K562 (cell line): ENCODE results near the gene CRB2. TPM values are rescaled to one million over a fixed set of nuclear protein-coding genes. Genes with fewer than 3 reads are reported as not detected.
A peak's percentile ranks its signal among the peaks of the same experiment; 100 is the strongest.

Experiments
- ATAC-seq: fragments of 200-7000 bp; cut with Tn5 transposase; 3 replicates; pipeline ENCODE4 v1.9.1; 2020; ENCODE audit warnings: moderate library complexity
- BruUV-seq: library from RNA; stranded (reverse); fragments of 400-500 nt; replicated peaks from 2 replicates; lab custom pipeline; 2021; lab: Mats Ljungman, UMichigan
- CTCF ChIA-PET: fragments of 300-600 bp; formaldehyde crosslinking; extraction: SDS; loops from one replicate; lab custom pipeline; 2021; ENCODE audit warnings: low intra/inter-chr PET ratio; lab: Yijun Ruan, JAX
- POLR2A ChIA-PET: fragments of 300-600, 350-650 bp; sonication (Branson Sonifier 250); formaldehyde crosslinking; extraction: SDS; loops from one replicate; lab custom pipeline; 2021; ENCODE audit warnings: antibody characterized with exemption, inconsistent platforms; lab: Yijun Ruan, JAX
- DNase-seq, 4 experiments: peaks; one replicate each; pipeline versions ENCODE4 v3.0.0 to v3.0.0-alpha.2; 2011 to 2018; ENCODE audit warnings: low spot score in 3 of 4, mixed read lengths in 3 of 4; ENCODE audit errors: extremely low read depth in 1 of 4
- FAIRE-seq: peaks from 2 replicates; lab custom pipeline; 2011; peaks lifted over from hg19 to GRCh38; lab: Jason Lieb, UNC
- H2AFZ ChIP-seq: 2 replicates; pipeline ENCODE4 v1.6.0; 2011; ENCODE audit warnings: low read depth, low read length, control low read depth, inconsistent platforms
- H3K27ac ChIP-seq: fragments of 200-600 bp; 3 replicates; pipeline ENCODE4 v1.8.0; 2011; ENCODE audit warnings: low read depth, mild to moderate bottlenecking, control low read depth, inconsistent platforms, low read length, moderate library complexity, mixed read lengths; ENCODE audit errors: extremely low read depth
- H3K27me3 ChIP-seq, 2 experiments: fragments of 300-600 bp in 1 of 2; 2 replicates in 1 of 2; 3 replicates in 1 of 2; pipeline versions ENCODE4 v1.6.0 to v1.8.0; 2011; ENCODE audit warnings: inconsistent platforms in 2 of 2, low read length in 2 of 2, mild to moderate bottlenecking in 1 of 2, mixed read lengths in 1 of 2, moderate library complexity in 1 of 2; ENCODE audit not compliant: control insufficient read depth in 2 of 2, insufficient read depth in 2 of 2
- H3K36me3 ChIP-seq: fragments of 300-600 bp; 3 replicates; pipeline ENCODE4 v1.8.0; 2011; ENCODE audit warnings: mild to moderate bottlenecking, low read length, inconsistent platforms; ENCODE audit not compliant: control insufficient read depth, insufficient read depth
- H3K4me1 ChIP-seq, 2 experiments: fragments of 200-600 bp in 1 of 2; replicated peaks in 1 of 2; 2 replicates in 1 of 2; 3 replicates in 1 of 2; pipeline versions ENCODE4 v1.5.1 to v1.8.0; 2011; ENCODE audit warnings: inconsistent platforms in 2 of 2, low read length in 2 of 2, mild to moderate bottlenecking in 1 of 2, mixed read lengths in 1 of 2, moderate library complexity in 1 of 2; ENCODE audit not compliant: control insufficient read depth in 2 of 2, insufficient read depth in 2 of 2
- H3K4me2 ChIP-seq: 2 replicates; pipeline ENCODE4 v1.6.1; 2011; ENCODE audit warnings: low read length, control low read depth, inconsistent platforms, mixed read lengths; ENCODE audit not compliant: insufficient read depth
- H3K4me3 ChIP-seq: fragments of 200-600 bp; sonication (generic), shearing (Covaris generic); 2 replicates; pipeline ENCODE4 v1.5.1; 2016; ENCODE audit warnings: control low read depth, inconsistent platforms
- H3K79me2 ChIP-seq: fragments of 200-600 bp; 3 replicates; pipeline ENCODE4 v1.8.0; 2011; ENCODE audit warnings: low read length, inconsistent platforms; ENCODE audit not compliant: control insufficient read depth, insufficient read depth
- H3K9ac ChIP-seq, 2 experiments: 2 replicates each; pipeline versions ENCODE4 v1.6.0 to v1.6.1; 2011; ENCODE audit warnings: low read depth in 2 of 2, low read length in 2 of 2, control low read depth in 1 of 2, inconsistent platforms in 1 of 2, mild to moderate bottlenecking in 1 of 2, mixed read lengths in 1 of 2; ENCODE audit not compliant: insufficient read depth in 1 of 2
- H3K9me1 ChIP-seq: one replicate; pipeline ENCODE4 v1.6.0; 2011; ENCODE audit warnings: inconsistent platforms, mild to moderate bottlenecking, low read length, moderate library complexity; ENCODE audit not compliant: control insufficient read depth, insufficient read depth
- H3K9me3 ChIP-seq: replicated peaks from 2 replicates; pipeline ENCODE4 v1.5.1; 2011; ENCODE audit warnings: low read depth, low read length, inconsistent platforms; ENCODE audit not compliant: control insufficient read depth, insufficient read depth
- H4K20me1 ChIP-seq: replicated peaks from 2 replicates; pipeline ENCODE4 v1.6.1; 2011; ENCODE audit warnings: low read length, inconsistent platforms, mixed read lengths; ENCODE audit not compliant: control insufficient read depth, insufficient read depth
- CREBBP ChIP-seq: IDR thresholded peaks from one replicate; pipeline ENCODE4 v1.6.1; 2012; ENCODE audit warnings: low read depth, mild to moderate bottlenecking, control low read depth, inconsistent platforms, low read length
- CTBP1 ChIP-seq: fragments of 450-650 bp; IDR thresholded peaks from 2 replicates; pipeline ENCODE4 v1.6.1; 2016; ENCODE audit warnings: borderline replicate concordance
- E2F6 ChIP-seq, 2 experiments: IDR thresholded peaks; 2 replicates each; pipeline ENCODE4 v1.6.1; 2011; ENCODE audit warnings: borderline replicate concordance in 1 of 2, control low read depth in 1 of 2, low read depth in 1 of 2, low read length in 1 of 2, mild to moderate bottlenecking in 1 of 2, mixed read lengths in 1 of 2, moderate library complexity in 1 of 2; ENCODE audit not compliant: insufficient read depth in 1 of 2, insufficient read length in 1 of 2, poor library complexity in 1 of 2, severe bottlenecking in 1 of 2; ENCODE audit errors: extremely low read depth in 1 of 2
- FOXA1 ChIP-seq: fragments of 450-650 bp; IDR thresholded peaks from 2 replicates; pipeline ENCODE4 v1.6.1; 2016; ENCODE audit warnings: mild to moderate bottlenecking, borderline replicate concordance
- NCOA4 ChIP-seq: fragments of 450-650 bp; IDR thresholded peaks from 2 replicates; pipeline ENCODE4 v1.6.1; 2018; ENCODE audit warnings: mild to moderate bottlenecking; ENCODE audit not compliant: partially characterized antibody
- TCF7L2 ChIP-seq: fragments of 150-350 bp; IDR thresholded peaks from 2 replicates; pipeline ENCODE4 v1.6.1; 2016; ENCODE audit warnings: low read depth, mild to moderate bottlenecking, low read length, moderate library complexity
- TEAD1 ChIP-seq, 2 experiments: fragments of 450-650 bp in 1 of 2; sonication (generic) in 1 of 2; formaldehyde crosslinking; IDR thresholded peaks; 2 replicates each; pipeline versions ENCODE4 v1.4.0 to v1.8.0; 2020 to 2022; ENCODE audit warnings: mild to moderate bottlenecking in 2 of 2, missing genetic modification reagents in 1 of 2
- TRIM25 ChIP-seq: fragments of 450-650 bp; IDR thresholded peaks from 2 replicates; pipeline ENCODE4 v1.7.0; 2016; ENCODE audit warnings: borderline replicate concordance
- ZBTB34 ChIP-seq: fragments of 250-450 bp; sonication (Bioruptor Pico); IDR thresholded peaks from 2 replicates; pipeline ENCODE4 v1.8.0; 2021; ENCODE audit warnings: mild to moderate bottlenecking, moderate library complexity
- ZBTB49 ChIP-seq: sonication (generic); formaldehyde crosslinking; IDR thresholded peaks from 2 replicates; pipeline ENCODE4 v1.8.0; 2022; ENCODE audit warnings: missing genetic modification reagents, mild to moderate bottlenecking, borderline replicate concordance
- ZNF165 ChIP-seq: fragments of 250-450 bp; sonication (Bioruptor Pico); IDR thresholded peaks from 2 replicates; pipeline ENCODE4 v1.4.0; 2020; ENCODE audit warnings: borderline replicate concordance
- ZNF274 ChIP-seq: IDR thresholded peaks from 2 replicates; pipeline ENCODE4 v1.6.1; 2011; ENCODE audit warnings: low read depth, mild to moderate bottlenecking, low read length, moderate library complexity, borderline replicate concordance
- ZNF764 ChIP-seq: fragments of 250-450 bp; sonication (Bioruptor Pico); IDR thresholded peaks from 2 replicates; pipeline ENCODE4 v1.4.0; 2020; ENCODE audit warnings: low read depth, mild to moderate bottlenecking, moderate library complexity
- WGBS: fragments of 100-300 bp; shearing (Covaris generic); methylation state at CpG from one replicate; pipeline ENCODE4 v1.1.6; 2016; ENCODE audit warnings: low coverage, mixed read lengths; ENCODE audit not compliant: insufficient coverage; ENCODE audit errors: missing lambda C conversion rate; 5-methylcytosine and 5-hydroxymethylcytosine counted together
- in situ Hi-C: fragments of 300-500 bp; cut with MboI; formaldehyde crosslinking; loops from 4 replicates; pipeline ENCODE4 v1.15.0; 2018; ENCODE audit warnings: inconsistent platforms, mixed read lengths
- intact Hi-C: fragments of 100-400 bp; cut with micrococcal nuclease; formaldehyde crosslinking; loops from 2 replicates; pipeline ENCODE4 v1.14.2; 2022
- polyA plus RNA-seq, 8 experiments: library from polyadenylated mRNA; depleted of rRNA in 4 of 8; stranded (reverse) in 5 of 8; unstranded in 3 of 8; fragments of >200 nt; fragmentation: Nextera tagmentation in 2 of 8; fragmentation: Illumina TruSeq in 1 of 8; extraction: Ambion mirVana in 2 of 8; extraction: Trizol in 1 of 8; gene quantifications; 2 replicates each; pipeline versions ENCODE4 v1.2.1 to v1.2.3, GENCODE V29; 2011 to 2014; ENCODE audit warnings: inconsistent platforms in 1 of 8, missing spikeins in 1 of 8
- total RNA-seq, 7 experiments: library from RNA; depleted of rRNA in 6 of 7; stranded (reverse); fragments of >200 nt in 6 of 7; fragmentation: Illumina TruSeq in 2 of 7; extraction: Trizol in 2 of 7; gene quantifications; 2 replicates each; pipeline versions ENCODE4 v1.2.1 to v1.2.3, GENCODE V29; 2011 to 2021; ENCODE audit warnings: low replicate concordance in 1 of 7

The CRB2 gene
- total and polyA plus RNA-seq, 9 of the 15 experiments (the other 6 are each of a cell fraction or from before 2014, with no cell fraction given): 0.13 to 1.2 (median 0.25) TPM; not detected in 2

- Histone ChIP-seq H2AFZ (peak overlapping the region; percentile 54), H3K36me3 (no peaks in the 10 kb centered on the region), H3K9me1 (no peaks in the 10 kb centered on the region), H3K27me3 (peaks cover 2 to 3% of the 10 kb centered on the region in 2 experiments; a peak in 2 of 5 replicates), H3K79me2 (no peaks in the 10 kb centered on the region), H3K4me1 (peaks cover 23 to 37% of the 10 kb centered on the region in 2 experiments; a peak in 4 of 5 replicates), H3K9ac (0 out of 4 replicates have a peak overlapping the region, but pooled peaks of 1 of the 2 experiments have one; percentile 14), H3K9me3 (no peaks in the 10 kb centered on the region), H3K4me3 (no peak overlapping the region), H4K20me1 (peaks cover 7% of the 10 kb centered on the region; the same call in 1 of the 2 replicates), H3K27ac (no peak overlapping the region; the same call in 2 of the 3 replicates), H3K4me2 (peak overlapping the region; percentile 59)
- in situ Hi-C loops (loop anchor here (10.0 kb wide), 1 partner anchor 523 kb away; the partner anchor contains the start of gene PDCL), intact Hi-C loops (no loop called here)
- ChIA-PET POLR2A (no interaction called here), CTCF (interaction anchor here (3.5 kb wide), 1 partner anchor 266 kb away, joined by 55 read pairs; no protein-coding TSS in a partner anchor)
- FAIRE-seq (peak; percentile 78), ATAC-seq (no peak), DNase-seq (no peak)
- 35% methylated on average over 11 of the region's 12 CpGs for WGBS
- no TSS peak for BruUV-seq
- TF ChIP-seq ZNF274 (no peak), ZBTB34 (CRISPR knock-in tag) (no peak), FOXA1 (no peak), ZBTB49 (CRISPR knock-in tag) (no peak), TRIM25 (0 out of 2 replicates have a peak, but pooled peaks have one; percentile 25), TCF7L2 (no peak), CREBBP (no peak), E2F6 (IDR thresholded peaks at IDR 0.05; ENCODE audit: borderline replicate concordance in 1 of 2, extremely low read depth in 1 of 2, insufficient read depth in 1 of 2, insufficient read length in 1 of 2, low read depth in 1 of 2, low read length in 1 of 2, poor library complexity in 1 of 2, severe bottlenecking in 1 of 2) (no peak), TEAD1 (CRISPR knock-in tag; IDR thresholded peaks at IDR 0.05) (no peak), ZNF165 (CRISPR knock-in tag) (no peak), CTBP1 (no peak), ZNF764 (CRISPR knock-in tag) (no peak), NCOA4 (no peak)
Measured at GRCh38 chr9:123347289-123348060, 8.5 kb upstream of the CRB2 start.
